NCI-H2029 (cell line): Measurements from ENCODE around the gene COX6A2.

Experiments used
- DNase-seq: peaks from one replicate; lab custom pipeline; 2025; lab: John Stamatoyannopoulos, UW

Gene COX6A2

GRCh38 chr16:31409433-31409832 is 18.7 kb downstream of the COX6A2 start:
- DNase-seq, result no peak

DNA sequence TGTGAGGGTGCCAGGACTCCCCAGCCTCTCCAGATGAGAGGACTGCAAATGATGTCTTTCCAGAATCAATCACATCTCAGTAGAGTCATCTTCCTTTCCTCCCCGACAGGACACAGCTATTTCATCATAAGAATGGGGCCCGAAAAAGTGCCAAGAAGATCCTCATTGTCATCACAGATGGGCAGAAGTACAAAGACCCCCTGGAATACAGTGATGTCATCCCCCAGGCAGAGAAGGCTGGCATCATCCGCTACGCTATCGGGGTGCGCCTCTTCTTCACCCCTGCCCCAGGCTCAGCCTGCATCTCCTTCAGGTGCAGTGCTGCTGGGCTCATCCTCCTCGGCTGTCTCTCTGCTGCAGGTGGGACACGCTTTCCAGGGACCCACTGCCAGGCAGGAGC is 20.8 kb downstream of the COX6A2 start:
- DNase-seq, result no peak

- DNase-seq, result no peak
Observed at GRCh38 chr16:31404353-31405064, 23.7 kb downstream of the COX6A2 start.

DNA sequence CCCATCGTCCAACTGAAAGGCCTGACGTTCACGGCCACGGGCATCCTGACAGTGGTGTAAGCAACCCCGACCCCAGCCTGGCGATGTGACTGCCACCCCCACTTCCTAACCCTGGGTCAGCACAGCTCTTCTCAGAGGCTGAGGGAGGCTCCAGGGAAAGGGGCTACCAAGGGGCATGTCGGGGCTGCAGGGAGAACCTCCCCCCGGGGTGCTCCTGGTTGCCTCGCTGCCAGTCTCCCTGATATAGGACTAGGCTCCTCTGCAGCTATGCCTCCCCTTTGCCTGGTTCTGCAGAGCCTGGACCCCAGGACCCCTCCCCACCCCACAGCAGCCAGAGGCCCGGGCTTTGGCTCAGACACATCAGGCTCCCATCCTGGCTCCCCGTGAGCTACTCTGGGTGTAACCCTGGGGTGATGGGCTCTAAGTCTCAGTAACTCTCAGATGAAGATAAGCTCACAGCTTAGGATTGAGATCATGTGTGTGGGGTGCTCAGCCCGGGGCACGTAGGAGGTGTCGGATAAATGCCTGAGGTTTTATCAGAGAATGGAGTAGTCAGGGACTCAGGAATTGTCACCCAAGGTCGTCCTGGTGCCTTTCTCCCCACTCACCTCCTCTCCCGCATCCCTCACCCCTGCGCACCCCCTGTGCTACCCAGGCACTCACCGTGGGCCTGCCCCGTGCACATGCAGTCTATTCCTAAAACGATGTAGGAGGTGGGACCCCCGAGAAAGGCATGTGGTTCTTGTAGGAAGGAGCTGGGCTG is 24.4 kb downstream of the COX6A2 start:
- DNase-seq, result no peak

- DNase-seq, result no peak
Observed at GRCh38 chr16:31402687-31403086, 25.5 kb downstream of the COX6A2 start.

GRCh38 chr16:31401436-31401835 is 26.7 kb downstream of the COX6A2 start:
- no peak for DNase-seq

DNA sequence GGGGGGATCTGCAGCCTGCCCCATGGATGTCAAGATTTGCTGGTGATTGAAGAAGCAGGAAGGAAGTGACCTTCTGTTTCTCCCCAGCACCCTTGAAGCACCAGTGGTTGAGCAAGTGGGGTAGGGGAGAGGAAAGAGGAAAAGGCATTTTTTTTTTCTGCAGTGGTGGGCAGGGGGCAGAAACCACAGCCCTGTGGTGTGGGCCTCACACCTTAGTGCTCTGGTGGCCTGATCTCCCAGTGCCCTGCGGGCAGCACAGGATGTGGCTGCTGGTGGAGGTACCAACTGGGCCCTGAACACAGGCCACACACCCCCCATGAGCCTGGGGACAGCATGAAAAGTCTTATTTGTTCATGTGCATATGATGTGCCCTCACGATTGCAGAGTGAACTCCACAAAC is 28.0 kb downstream of the COX6A2 start:
- DNase-seq, result no peak

DNA sequence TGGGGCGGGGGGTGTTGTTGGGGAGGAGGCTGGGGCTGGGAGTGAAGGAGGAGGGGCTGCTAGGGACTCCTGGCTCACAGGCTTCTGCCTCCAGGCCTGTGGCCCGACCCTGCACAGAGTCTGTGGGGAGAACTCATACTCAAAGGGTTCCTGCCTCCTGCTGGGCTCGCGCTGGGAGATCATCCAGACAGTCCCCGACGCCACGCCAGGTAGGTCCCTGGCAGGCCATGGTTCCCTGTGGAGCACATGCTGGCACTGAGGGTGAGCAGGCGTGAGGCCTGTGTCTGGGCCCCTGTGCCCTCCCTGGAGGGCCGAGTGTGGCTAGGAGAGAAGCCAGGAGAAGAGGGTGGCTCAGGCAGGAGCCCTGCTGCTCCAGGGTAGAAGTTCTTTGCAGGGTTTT is 30.5 kb downstream of the COX6A2 start:
- DNase-seq, result no peak

DNA sequence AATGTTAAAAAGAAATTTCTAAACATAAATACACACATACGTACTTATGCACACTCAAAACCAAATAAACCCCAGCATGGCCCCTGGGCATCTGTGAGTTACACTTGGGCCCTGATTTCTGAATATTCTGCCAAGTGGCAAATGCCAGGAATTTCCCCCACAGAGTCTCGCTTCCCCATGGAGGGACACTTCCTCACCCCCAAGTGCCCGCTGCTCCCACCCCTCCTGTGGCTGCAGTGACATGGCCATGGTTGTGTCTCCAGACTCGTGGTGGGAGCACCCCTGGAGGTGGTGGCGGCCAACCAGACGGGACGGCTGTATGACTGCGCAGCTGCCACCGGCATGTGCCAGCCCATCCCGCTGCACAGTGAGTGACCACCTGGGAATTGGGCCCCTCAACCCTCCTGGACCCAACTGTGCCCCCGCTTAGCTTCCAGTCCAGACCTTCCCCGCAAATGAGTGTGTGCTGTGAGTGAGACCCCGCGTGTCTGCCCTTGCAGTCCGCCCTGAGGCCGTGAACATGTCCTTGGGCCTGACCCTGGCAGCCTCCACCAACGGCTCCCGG is 31.0 kb downstream of the COX6A2 start:
- DNase-seq, result no peak

- DNase-seq, result no peak
Observed at GRCh38 chr16:31395647-31396046, 32.5 kb downstream of the COX6A2 start.

GRCh38 chr16:31393056-31393455 is 35.1 kb downstream of the COX6A2 start, which contains the start of gene ITGAD:
ITGAD (plus strand) TSS chr16:31393335; CDS start chr16:31393361, 26 bp downstream.
- no peak for DNase-seq

GRCh38 chr16:31390504-31391041 is 37.6 kb downstream of the COX6A2 start:
- DNase-seq, result no peak

DNA sequence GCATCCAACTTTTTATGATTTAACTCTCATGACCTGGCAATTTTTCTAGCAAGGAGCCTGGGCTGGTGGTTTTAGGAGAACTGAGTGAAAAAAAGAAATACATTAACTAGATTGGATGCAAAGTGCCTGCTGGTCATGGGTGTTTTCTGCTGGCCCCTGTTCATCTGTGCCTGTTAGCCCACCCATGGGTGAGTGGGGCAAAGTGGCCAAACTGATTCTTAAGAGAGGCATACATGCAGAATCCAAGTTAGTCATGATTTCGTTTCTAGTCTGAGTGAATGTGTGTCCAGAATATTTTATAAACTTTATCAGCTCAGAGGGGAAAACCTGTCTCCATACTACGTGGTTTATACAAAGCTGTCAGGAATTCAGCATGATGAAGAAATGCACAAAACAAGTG is 39.6 kb downstream of the COX6A2 start:
- no peak for DNase-seq

DNA sequence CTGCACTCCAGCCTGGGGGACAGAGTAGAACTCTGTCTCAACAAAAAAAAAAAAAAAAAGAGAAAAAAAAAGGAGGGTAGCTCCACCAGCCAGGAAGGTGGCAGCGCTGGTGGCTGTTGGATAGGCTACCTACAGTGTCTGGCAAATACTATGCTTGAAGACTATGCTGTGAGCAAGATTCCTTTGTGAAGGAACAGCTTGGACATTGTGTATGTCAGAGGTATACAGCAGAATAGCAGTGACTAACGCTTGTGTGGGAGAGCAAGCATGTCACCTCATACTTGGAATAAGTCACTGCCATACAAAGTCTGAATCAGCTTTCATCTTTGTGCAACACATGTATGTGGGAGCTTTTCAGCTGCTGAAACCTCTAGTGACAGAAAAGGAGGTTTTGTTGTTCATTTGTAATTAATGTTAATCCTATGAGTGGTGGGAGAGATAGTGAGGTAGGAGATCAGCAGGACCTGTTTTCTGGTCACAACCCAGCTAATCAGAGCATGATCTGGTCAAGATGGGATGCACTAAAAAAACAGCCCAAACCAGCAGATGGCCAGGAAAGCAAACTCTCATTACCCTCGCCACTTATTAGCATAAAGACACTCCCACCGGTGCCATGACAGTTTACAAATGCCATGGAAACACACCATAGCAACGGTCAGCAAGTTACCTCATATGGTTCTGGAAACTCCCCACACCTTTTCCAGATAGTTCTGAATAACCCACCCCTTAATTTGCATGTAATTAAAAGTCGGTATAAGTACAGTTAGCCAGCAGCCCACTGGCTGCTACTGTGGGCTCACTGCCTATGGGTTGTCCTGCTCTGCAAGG is 41.8 kb downstream of the COX6A2 start:
- no peak for DNase-seq

- no peak for DNase-seq
Observed at GRCh38 chr16:31385680-31386079, 42.5 kb downstream of the COX6A2 start.

DNA sequence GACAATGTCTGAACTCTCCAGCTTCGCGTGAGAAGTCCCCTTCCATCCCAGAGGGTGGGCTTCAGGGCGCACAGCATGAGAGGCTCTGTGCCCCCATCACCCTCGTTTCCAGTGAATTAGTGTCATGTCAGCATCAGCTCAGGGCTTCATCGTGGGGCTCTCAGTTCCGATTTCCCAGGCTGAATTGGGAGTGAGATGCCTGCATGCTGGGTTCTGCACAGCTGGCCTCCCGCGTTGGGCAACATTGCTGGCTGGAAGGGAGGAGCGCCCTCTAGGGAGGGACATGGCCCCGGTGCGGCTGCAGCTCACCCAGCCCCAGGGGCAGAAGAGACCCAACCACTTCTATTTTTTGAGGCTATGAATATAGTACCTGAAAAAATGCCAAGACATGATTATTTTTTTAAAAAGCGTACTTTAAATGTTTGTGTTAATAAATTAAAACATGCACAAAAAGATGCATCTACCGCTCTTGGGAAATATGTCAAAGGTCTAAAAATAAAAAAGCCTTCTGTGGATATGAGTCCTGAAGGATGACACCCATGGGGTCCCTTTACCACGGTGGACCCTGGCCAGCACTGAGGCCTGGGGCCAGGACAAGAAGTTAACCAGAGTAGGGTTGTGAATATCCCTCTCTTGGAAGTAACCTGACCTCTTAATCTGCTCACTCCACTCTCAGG is 45.5 kb downstream of the COX6A2 start:
- DNase-seq, result no peak

- DNase-seq, result no peak
Observed at GRCh38 chr16:31380201-31380600, 48.0 kb downstream of the COX6A2 start.
